ENCODE measurements around the gene PPARA. TPM values are rescaled to one million over a fixed set of nuclear protein-coding genes. Genes with fewer than 3 reads are reported as not detected.
A peak's percentile ranks its signal among the peaks of the same experiment; 100 is the strongest.

PPARA gene
- polyA plus RNA-seq, 12 donors, result 15.8 to 26.9 (median 21.0) TPM; not detected in 1

DNA sequence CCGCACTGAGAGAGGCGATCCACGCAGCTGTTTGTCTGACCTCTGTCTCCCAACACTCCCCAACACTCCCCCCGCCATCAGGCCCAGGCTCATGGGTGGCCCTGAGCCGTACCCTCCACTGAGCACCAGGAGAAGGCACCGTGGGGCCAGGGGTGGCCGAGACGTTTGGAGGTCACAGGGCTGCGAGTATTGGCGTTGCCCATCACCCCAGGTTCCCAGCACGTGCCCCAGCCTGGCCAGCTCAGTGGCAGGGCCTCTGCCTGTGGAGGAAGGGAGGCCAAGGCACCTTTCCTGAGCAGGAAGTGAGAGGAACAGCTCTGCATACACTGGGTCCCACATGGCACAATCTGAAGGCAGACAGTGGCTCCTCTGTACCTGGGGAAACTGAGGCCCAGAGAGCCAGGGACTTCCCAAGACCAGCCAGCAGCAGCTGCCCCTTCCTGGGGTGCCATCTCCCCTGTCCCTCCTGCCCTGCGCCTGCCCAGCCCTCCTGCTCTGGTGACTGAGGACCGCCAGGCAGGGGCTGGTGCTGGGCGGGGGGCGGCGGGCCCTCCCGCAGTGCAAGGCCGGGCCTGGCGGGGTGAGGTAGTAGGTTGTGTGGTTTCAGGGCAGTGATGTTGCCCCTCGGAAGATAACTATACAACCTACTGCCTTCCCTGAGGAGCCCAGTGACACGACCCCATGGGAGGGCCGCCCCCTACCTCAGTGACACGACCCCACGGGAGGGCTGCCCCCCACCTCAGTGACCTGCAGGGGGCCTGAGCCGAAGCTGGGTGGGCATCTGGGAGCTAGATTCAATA lies 37.0 kb upstream of the PPARA start:
- DNase-seq, result no peak

DNA sequence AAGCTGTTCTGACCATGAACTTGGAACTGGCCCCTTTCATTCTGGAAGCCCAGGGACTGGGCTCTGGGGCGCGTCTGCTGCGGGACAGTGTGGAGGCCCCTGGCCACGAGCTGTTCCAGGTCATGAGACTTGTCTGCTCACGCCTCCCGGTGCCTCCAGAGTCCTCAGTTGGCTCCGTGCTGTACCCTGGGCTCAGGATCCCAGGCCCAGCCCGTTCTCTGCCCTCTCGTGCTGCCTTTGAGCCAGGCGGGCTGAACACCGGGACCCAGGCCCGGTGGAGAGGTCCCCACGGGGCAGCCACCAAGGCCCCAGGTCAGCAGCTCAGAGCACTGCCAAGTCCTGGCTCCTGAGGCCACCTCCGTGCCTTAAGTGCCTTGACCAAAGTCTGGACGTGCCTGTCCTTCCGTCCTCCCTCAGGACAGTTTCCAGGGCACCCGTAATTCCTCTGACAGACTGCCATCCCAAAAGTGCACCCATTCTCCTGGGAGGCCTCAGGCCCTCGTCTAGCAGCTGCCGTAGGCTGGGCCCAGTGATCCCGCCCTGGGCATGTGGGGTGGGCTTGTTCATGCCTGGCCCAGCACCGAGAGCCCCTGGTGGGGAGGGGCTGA lies 36.3 kb upstream of the PPARA start:
- no peak for DNase-seq

DNA sequence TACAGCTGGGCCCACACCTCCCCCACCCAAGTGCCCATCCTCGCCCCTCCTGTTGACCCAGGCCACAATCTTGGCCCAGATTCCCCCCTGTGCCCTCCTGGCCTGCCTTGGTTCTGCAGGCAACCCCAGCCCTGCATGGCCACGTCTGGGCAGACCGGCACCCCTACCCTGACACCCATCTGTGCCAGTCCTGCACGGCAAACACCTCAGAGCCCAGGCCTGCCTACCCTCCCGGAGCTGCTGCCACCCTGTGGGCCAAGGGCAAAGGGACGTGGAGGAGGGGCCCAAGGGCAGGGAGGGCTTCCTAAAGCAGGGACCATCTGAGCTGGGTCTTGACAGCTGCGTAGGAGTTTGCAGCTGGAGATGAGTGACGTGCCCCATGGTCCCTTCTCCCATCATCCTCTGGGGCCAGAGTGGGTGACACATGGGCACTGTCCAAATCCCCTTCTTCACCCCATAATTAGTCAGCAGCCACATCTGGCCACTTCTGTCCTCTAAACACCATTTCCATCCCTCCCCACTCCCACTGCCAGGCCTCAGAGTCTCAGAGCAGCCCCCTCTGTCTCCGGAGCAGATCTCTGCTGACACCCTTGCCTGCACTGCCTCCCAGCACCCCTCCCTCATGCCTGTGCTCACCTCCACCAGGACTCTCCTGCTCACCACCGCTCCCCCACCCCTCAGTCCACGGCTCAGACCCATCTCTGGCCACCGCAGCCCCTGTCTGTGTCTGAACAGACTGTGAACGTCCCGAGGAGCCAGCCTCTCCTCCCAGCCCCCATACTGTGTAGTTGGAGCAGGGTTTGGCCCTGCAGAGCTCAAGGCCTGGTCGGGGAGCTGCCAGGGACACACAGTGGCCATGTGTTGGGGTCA lies 35.6 kb upstream of the PPARA start:
- no peak for DNase-seq

GRCh38 chr22:46115388-46115678 lies 35.0 kb upstream of the PPARA start:
- DNase-seq, result no peak

DNA sequence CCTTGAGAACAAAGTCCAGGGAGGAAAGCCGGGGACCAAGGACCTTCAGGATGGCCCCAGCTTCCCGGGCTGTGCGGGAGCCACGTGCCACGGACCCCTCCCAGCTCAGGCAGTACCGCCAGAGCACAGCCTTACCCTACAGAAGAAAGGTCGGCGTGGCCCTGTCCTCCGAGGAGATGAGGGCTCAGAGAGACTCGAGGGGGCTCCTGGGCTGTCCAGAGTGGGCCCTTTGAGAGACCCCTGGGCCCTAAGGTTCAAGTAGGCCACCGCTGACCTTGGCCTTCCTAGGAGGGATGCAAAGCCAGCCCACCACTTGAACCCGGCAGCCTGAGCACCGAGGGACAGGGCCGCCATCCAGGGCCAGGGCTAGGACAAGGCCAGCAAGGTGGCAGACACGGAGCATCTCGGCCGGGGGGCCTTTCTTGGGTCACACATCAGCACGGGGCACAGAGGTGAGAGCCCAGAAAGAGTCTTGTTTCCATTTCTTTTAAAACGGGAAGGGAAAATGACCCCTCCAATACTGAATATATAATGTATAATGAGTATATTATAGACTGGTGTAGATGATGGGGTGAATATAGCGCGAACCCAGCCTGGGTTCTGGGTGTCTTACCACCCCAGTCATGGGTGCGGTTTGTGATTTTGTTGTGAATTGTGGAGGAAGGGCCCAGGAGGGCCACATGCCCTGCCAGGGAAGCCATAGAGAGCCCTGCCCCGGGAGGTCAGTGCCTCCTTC lies 34.4 kb upstream of the PPARA start:
- DNase-seq, result no peak

GRCh38 chr22:46116491-46116958 lies 33.8 kb upstream of the PPARA start:
- DNase-seq, result peak; percentile 92

GRCh38 chr22:46117206-46118199 lies 32.8 kb upstream of the PPARA start:
- DNase-seq, result no peak

GRCh38 chr22:46119093-46119728 lies 31.1 kb upstream of the PPARA start:
- no peak for DNase-seq

- peak; percentile 84 for DNase-seq
These were observed 30.5 kb upstream of the PPARA start for GRCh38 chr22:46119729-46120419.

DNA sequence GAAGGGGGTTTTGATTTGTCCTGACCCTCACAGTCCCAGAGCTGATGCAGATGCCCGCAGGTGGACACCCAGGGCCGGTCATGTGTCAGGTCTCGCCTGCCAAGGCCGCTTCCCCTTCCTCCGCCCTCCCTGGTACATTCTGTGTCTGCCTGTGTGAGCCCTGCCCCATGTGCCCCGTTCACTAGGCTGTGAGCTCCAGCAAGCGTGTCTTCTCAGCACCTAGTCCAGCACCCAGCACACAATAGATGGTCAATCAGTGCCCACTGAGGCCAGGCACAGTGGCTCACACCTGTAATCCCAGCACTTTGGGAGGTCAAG lies 29.9 kb upstream of the PPARA start:
- no peak for DNase-seq

- DNase-seq, result no peak
These were observed 29.2 kb upstream of the PPARA start for GRCh38 chr22:46121079-46121478.

DNA sequence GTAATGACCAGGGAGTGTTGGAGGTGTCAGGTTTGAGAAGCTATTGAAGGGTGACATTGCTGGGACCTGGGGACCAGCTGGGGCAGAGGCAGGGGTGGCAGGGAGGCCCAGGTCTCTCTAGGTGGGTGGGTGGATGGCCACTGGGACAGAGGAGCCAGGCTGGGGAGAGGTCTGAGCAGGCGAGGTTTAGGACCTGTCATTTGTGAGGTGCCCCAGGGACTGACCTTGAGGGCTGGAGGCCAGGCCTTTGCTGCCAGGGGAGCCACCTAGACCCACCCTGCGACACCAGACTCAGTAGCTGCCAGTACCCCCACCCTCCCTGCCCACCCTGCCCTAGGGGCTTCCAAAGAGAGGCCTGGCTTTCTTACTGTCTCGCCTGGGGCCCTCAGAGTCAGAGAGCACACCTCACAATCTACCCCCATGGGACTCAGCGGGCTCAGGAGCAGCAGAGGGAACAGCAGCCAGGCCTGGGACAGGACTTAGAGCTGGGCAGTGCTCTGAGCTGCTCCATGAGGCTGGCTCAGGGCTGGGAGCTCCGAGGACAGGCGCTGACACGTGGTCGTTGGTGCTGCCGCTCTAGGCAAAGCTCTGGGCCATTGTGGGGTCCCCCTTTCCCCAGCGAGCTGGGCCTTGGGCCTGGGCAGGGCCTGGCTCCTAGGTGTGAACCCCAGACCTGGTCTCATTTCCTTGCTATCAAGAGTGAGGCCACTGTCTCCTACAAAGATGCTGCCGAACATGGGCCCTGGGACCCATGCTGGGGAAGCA lies 28.6 kb upstream of the PPARA start:
- no peak for DNase-seq

- DNase-seq, result peak; percentile 76
These were observed 27.8 kb upstream of the PPARA start for GRCh38 chr22:46122511-46122971.

DNA sequence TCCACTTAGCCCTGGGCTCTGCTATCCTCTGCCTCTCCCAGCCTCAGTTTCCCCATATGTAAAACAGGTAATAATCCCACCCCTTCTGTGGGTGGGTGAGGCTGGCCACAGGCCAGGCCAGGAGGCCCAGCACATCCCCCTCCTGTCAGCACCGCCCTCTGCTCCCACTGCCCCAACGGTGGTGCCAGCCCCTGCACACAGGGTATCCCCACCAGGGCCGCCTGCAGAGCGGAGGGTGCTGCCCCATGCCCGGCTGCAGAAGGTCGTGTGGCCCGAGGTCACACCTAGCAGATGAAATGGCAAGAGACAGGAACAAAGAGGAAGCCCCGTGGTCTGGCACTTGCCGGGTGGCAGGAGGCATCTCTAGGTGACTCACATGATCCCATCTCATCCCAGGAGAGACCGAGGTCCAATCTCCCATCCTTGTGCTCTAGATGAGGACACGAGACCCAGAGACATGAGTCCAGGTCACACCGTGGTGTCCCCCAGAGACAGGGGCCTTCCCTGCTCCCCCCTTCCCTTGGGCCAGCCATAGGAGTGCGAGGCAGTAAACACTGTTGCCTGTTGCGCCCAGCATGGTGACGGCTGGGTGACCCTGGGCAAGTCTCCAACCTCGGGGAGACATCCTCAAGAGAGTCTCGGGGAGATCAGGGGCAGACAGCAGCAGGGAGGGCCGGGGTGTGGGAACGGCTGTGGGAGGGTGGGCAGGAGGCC lies 27.2 kb upstream of the PPARA start:
- no peak for DNase-seq

DNA sequence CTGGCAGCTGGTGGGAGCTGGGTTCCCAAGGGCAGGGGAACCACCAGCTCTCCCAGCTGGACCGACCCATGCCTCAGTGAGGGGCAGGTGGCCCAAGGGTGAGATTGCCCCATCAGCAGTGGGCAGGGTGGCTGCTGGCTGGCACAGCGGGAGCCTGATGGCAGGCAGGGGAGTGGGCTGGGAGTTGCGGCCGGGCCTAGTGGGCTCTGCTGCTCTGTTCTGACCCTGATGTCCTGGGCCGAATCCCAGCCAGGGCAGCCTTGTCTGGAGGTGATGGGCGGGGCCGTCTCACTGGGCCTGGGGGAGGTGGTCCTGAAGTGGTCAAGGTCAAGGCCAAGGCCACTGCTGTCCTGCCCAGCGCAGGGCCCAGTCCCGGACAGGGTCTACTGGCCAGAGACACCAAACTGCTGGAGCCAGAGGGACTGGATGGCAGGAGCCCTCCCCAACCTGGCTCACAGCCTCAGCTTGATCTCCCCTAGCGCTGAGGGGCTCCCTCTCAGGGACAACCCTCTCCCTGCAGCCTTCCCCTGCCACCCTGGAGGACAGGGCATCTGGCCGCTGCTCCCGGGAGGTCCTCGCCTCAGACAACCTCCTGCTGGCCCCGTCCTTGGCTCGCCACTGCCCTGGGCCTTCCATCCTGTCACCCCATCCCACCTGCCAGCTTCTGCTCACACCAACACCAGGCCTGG lies 26.5 kb upstream of the PPARA start:
- no peak for DNase-seq

GRCh38 chr22:46124383-46125144 lies 25.8 kb upstream of the PPARA start:
- DNase-seq, result no peak

DNA sequence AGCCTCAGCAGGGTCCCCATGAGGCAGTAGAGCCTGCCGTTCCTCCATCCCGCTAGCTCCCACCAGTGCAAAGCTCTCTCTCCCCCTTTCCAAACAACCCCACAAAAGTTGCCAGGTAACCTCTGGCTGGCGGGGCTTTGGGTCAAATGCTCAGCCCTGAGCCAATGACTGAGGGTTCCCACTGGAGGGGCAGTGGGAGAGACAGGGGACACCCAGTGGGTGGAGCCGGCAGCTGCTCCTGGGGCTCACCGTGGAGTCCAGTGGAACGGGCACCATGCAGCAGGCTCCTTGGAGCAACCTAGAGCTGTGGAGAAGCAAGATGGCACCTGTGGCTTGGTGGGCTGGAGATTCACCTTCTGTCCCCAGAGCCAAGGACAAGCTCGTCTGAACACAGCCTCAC lies 25.0 kb upstream of the PPARA start:
- no peak for DNase-seq

Measured in muscle of arm (tissue), 12 donors.